Measurements from ENCODE around the gene KCNQ5.
"Not testable (repeated sequence)": the region's sequence is repeated elsewhere in the genome, so short reads cannot be mapped to it uniquely, and the experiment has no call there.

The KCNQ5 gene

DNA sequence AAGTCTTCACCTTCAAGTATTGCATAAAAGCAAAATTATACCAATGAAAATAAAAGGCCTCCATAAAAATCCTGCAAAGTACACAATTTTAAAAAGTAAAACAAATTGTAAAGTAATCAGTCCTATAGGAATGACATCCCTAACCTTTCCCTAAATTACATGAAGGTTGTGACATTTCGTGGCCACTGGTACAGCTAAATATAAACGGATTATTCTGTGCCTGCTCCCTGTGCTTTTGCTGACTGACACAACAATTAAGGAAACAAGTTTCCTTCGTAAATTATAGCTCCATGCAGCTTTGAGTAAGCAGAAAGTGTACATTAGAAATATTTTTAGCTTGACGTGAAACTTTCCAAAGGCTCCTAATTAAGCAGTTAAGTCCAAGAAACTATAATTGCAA, 222.8 kb downstream of the KCNQ5 start:
- DNase-seq (ENCODE audit: low spot score): no peak

DNA sequence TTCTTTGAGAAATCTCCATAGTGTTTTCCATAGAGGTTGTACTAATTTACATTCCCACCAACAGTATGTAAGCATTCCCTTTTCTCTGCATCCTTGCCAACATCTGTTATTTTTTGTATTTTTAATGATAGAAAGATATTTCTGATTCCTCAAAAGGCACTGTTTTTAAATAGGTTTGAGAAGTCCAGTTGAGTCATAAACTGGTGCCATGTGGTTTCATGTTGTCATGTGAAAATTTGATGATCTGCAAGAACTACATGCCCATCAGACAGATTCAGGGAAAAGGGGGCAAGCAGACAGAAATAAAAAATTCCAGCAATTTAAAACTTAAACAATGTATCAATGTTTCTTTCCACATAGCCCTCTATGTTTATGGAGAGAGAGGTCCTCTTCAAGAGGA, 227.5 kb downstream of the KCNQ5 start:
- no peak for DNase-seq (ENCODE audit: low spot score)

DNA sequence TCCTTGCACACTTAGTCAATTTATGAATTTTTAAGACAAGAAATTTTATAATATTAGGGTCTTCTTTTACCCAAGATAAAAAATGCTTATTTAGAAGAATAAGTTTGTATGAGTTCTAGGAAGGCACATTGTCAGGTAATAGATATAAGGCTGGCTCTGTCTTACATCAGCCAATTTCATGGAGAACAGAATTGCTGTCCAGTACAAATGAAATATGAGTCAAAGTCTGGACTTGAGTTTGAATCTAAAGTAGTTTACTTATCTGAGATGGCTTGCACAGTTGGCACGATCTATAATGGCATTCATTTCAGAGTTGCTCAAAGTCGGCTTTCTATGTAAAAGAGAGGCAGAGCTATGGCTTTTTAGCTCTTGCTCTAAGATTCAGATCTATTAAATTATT, 228.2 kb downstream of the KCNQ5 start:
- no peak for DNase-seq (ENCODE audit: low spot score)

DNA sequence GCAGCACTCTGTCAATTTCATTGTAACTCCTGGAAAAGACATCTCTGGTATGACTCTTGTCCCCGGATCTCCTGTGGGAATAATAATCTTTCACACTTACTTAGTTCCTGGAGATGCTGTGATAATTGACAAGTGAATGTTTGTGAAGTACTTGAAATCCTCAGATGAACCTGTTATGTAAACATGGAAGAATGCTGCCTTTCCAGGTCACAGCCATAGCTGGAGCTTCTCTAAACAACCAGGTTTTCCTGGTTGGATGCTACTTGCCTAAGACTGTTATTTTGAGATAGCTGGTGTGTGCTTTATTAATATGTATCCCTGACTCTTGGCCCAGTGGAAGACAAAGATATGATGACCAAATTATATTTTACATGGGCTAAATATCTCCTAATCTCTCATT, 228.6 kb downstream of the KCNQ5 start:
- no peak for DNase-seq (ENCODE audit: low spot score)

DNA sequence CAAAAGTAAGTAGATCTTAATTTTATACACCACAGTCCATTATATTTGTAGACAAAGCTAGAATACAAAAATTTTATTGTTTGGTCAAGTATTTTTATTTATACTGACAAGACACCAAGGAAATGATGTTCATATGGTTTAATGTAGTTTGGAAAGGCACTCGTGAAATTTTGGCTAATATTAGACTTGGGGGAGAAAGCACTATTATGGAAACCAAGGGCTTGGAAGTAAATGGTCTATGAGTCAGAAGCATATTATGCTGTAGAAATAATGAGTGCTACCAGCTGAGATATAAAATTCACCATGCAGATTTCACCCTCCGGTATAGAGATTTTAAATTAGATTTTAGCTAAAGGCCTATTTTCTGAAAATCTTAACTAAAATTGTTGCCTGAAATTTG, 233.6 kb downstream of the KCNQ5 start:
- DNase-seq (ENCODE audit: low spot score): no peak

DNA sequence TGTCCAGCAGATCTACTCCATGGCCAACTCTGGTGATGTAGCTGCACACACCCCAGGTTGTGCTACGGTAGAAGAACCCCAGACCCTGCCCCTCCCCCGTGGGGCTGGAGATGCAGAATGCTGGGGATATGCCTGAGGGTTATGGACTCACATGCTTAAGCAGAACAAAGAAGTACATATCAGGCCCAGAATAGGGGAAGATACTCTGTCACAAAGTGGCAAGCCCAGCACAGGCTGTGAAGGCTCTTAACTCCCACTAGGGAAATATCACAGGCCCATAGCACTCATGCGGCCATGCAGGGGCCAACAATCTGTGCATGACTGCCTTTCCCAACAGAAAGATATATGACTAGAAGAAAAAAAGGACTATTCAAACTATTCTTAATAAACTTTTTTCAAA, 234.9 kb downstream of the KCNQ5 start:
- no peak for DNase-seq (ENCODE audit: low spot score)

DNA sequence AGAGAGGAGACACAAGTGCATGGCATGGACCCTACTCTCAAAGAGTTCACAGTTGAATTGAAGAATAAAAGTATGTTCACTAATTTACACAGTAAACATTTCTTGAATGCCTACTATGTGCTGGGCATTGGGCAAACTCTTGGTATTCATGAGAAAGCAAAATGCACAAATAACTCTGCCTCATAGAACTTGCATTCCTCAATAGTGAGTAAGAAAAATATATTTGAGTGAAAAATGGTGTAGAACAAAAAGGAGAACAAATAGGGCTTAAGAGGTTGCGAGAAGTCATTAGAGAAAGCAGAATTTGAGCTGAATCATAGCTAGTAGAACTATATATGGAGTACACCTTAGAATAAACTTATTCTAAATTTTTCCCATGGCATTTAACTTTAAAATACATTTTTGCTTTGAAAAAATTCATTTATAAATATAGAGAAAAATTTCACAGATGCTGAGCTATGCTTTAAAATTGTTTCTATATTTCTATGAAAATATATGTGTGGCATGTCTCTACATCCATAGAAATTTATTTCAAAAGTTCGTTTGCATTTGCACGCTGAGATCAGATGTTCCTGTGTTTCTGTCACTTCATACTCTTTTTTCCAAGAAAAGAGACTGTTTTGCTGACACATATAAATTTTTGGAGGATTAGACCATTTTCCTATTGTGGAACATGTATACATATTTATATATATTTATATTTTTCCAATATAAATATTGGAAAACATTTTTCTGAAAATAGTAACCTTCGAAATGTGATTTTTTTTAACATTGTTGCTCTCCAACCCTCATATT, 236.1 kb downstream of the KCNQ5 start:
- no peak for DNase-seq (ENCODE audit: low spot score)

DNA sequence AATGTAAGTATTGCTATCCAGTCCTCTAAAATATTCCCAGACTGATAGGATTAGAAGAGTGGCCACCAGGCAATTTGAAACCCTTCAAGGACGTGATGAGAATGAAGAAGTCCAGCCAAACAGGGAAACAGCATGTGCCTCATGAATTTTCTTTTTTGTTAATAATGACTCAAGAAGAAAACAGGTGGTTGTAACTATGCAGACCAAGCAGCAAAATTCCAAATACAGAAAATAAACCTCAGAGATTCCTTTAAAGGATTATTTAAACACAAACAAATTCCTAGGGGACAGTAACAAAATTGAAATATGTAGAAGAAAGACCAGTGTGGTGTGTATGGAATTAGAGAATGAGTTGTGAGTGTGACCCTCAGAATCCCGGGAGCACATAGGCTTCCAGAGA, 239.2 kb downstream of the KCNQ5 start:
- DNase-seq (ENCODE audit: low spot score): no peak

DNA sequence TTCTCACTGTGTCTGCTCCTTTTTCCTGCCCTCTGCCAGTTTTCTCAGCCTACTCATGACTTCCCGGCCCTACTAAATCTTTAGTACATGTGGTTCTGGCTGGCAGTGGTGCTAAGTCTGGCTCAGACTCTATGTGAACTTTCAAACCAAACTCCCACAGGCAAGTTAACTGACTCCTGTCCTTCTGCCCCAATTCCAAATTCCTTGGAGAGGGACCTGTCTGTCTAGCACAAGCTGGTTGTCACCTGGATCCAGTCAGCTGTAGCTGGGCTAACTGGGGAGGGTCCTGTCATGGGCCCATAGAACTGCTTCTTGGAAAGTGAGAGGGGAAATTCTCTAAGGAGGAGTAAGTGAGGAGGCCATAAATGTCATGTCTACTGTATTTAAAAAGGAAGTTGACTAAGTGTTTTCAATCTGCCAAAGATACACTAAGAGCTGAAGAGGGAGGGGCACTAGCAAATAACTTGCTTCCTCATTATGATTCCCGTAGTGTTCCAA, 240.1 kb downstream of the KCNQ5 start:
- DNase-seq (ENCODE audit: low spot score): no peak

DNA sequence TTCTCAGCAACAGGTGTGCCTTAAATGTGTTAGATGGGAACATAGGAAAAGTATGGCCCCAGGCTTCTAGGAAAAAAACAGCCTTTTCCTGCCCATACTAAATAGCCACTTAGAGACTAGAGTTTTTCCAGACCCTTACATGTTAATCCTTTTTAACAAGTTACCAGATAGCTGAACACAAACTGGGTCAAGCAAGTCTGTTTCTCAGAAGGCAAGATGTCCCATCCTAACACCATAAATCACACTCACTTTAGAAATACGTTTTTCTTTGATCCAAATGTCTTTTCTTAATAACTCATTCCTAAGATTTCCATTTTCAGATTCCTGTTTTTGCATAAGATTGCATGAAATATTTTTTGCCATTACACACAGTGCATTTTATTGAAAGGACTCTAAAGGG, 241.3 kb downstream of the KCNQ5 start:
- no peak for DNase-seq (ENCODE audit: low spot score)

DNA sequence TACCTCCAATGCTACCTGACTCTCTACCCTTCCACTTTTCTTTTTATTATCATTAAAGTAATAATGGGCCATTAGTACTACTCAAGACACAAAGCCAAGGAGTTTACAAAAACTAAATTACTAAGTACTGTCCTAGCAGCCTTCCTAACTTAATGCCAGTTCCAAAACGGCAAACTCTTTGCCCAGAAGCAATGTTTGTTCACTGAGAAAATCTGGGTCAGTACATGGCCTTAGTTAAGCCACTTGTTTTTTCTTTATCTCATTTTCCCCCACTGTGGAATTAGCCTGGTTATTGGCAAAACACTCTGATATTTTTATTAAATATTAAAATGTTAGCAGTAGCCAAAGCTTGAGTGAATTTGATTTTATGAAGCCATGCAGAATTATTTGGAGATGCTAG, 242.4 kb downstream of the KCNQ5 start:
- no peak for DNase-seq (ENCODE audit: low spot score)

DNA sequence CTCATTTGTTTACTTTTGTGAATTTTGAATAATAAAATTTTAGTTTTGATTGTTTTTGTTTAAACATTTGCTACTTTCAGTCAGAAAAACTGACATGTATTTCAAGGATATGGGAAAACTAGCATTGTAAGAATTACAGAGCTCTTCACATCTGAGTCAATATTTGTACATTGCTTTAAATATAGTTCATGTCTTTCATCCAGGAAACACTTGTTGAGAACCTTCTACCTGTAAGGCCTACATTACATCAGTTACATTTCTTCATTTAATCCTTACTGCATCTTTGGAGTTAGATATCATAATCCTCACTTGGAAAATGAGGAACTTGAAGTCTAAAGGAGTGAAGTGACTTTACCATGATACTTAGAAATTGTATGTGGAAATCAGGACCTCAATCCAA, 242.9 kb downstream of the KCNQ5 start:
- no peak for DNase-seq (ENCODE audit: low spot score)

DNA sequence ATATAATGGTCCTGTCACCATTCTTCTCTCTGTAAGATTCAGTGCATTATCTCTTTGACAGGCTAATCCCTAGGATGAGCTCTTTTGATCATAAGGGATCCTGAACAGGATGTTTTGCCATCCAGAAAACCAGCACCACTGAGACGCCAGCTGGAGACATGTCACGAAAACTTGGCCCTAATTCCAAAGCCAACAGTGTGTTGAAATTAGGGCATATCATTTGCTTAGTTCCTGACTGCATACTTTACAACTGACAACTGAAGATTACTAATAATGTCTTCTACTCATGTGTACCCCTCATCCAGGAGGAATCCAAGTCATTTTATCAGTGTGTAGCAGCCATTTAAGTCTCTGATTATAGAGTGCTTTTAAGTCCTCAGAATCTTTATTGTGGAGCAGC, 243.6 kb downstream of the KCNQ5 start:
- peak; percentile 36 for DNase-seq (ENCODE audit: low spot score)

DNA sequence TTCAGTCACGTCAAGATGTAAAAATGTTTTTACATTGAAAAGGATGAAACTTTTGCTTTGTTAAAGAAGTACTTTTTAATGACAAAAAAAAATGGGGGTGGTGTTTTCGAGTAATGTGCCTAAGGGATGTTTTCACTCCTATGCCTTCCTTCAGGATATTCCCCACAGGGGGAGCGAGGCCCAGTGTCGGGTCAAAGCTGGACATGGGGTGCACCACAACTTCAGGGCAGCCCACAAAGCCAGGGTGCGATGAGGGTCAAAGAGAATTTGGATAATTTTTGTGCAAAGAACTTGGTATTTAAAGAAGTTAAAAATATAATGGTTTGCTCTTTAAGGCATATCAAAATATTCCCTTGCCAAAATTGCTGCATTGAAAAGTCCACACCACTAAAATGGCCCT, 247.8 kb downstream of the KCNQ5 start:
- no peak for DNase-seq (ENCODE audit: low spot score)

DNA sequence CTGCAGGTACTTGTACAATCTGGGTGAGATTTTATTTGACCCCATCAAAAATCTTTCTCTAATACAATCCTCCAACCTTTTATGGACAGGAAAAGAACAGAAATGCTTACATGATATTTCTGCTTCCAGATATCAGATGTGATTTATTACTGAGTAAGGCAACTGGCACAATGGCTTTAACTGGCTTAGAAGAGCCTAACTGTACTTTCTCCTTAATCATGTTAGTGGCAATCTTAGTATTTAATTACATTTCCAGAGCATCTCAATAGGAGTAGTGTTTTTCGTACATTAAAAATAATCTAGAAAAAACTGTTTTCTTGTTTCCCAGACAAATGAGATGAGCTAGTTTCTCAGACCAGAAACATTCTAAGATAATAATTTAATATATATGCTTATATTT, 251.6 kb downstream of the KCNQ5 start:
- DNase-seq (ENCODE audit: low spot score): no peak

DNA sequence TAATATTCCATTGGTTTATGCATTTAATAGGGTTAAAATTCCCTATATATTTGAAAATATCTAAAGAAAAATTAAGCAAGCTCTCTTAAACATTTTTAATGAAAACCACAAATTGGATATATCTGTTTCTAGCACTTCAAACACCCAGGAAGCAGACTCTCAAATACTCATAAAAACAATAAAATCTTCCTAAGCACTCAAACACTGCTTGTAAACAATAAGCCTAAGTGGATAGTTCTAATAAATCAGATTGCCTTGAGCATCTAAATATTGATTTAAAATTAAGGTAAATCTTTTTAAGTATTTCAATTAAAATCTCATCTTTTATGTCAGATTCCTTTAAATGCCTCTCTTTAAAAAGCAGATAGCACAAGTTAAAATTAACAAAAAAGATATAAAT, 254.4 kb downstream of the KCNQ5 start:
- no peak for DNase-seq (ENCODE audit: low spot score)

DNA sequence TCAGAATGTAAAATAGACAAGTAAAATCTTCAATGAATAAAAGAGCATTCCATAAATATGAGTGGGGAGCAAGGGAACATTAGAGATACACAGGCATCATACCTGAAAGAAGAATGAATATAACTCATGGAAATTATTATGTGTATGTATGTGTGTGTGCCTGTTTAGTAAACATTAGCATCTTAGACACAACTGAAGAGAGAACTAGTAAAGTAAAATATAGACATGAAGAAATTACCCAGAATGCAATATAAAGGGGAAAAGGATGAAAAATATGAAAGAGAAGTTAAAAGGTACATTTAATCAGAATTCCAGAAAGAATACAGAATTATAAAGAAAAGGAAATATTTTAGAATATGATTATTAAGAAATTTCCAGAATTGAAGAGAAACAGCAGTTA, 264.3 kb downstream of the KCNQ5 start:
- no peak for DNase-seq (ENCODE audit: low spot score)

DNA sequence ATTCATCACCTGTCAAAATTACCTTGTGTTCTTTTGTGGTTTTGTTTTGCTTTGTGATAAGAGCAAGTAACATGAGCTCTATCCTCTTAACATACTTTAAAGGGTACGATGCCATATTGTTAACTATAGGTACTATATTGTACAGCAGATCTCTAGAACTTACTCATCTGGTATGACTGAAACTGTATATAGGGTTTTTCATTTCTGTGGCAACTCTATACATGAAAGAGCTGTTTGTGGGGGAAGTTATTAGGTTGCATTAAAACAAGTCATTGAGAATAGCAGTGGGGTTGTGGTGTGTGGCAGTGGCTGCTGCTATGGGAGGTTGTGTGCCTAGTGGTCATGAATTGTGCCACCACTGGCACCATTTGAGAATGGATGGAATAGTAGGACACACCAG, 268.4 kb downstream of the KCNQ5 start:
- no peak for DNase-seq (ENCODE audit: low spot score)

DNA sequence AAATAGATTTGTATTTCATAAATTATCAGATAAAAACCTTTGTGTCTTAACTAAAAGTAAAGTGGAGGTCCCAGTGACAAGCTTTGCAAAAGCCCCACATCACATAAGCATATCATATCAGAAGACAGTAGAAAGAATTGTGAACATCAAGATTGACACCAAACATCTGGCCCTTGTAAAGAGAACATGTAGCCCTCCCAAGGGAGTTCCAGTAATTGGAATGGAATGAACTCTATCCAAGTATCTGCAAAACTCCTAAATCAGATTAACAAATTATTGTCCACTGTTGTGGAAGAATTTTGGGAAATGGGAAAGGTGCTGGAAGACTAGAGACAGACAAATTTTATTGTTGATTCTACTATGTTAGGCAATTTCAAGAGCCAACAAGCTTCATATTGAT, 268.8 kb downstream of the KCNQ5 start:
- no peak for DNase-seq (ENCODE audit: low spot score)

DNA sequence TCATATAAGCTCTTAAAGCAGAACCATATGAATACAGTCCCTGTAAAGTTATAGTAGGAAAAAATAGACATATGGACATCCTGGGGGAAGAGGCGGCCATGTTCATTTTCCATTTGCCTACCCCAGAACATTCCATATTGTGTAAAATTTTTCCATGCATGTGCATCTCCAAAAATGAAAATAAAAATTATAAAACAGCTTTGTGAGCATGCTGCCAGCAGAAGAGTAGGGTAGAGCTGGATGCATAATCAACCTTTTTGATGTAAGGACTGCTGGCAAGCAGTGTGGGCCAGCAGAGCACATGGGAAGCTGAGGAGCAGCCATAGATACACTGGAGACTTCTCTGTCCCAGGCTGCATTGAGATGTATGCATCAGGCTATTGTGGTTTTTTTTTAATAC, 271.0 kb downstream of the KCNQ5 start:
- DNase-seq (ENCODE audit: low spot score): no peak

DNA sequence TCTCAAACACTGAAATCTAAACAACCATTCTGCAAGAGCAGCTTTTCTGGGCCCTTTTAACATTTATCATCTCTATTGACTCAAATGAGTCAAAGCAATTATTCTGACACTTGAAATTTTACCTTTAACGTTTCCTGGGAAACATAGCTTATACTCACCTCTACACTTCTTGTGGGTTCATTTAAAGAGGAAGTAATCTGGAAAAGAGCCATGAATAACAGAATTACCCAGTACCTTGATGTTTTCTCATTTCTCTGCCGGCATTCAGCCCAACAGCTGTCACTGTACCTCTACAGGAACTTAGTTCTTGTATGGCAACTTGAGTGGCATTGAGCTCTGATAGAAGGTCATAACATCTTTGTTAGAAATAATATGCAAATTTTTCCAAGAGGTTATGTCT, 272.2 kb downstream of the KCNQ5 start:
- DNase-seq (ENCODE audit: low spot score): no peak

DNA sequence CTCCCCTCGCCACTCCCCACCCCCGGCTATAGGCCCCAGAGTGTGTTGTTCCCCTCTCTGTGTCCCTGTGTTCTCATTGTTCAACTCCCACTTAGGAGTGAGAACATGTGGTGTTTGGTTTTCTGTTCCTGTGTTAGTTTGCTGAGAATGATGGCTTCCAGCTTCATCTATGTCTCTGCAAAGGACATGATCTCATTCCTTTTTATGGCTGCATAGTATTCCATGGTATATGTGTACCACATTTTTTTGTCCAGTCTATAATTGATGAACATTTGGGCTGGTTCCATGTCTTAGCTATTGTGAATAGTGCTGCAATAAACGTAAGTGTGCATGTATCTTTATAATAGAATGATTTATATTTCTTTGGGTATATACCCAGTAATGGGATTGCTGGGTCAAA, 276.4 kb downstream of the KCNQ5 start:
- DNase-seq (ENCODE audit: low spot score): not testable (repeated sequence)

DNA sequence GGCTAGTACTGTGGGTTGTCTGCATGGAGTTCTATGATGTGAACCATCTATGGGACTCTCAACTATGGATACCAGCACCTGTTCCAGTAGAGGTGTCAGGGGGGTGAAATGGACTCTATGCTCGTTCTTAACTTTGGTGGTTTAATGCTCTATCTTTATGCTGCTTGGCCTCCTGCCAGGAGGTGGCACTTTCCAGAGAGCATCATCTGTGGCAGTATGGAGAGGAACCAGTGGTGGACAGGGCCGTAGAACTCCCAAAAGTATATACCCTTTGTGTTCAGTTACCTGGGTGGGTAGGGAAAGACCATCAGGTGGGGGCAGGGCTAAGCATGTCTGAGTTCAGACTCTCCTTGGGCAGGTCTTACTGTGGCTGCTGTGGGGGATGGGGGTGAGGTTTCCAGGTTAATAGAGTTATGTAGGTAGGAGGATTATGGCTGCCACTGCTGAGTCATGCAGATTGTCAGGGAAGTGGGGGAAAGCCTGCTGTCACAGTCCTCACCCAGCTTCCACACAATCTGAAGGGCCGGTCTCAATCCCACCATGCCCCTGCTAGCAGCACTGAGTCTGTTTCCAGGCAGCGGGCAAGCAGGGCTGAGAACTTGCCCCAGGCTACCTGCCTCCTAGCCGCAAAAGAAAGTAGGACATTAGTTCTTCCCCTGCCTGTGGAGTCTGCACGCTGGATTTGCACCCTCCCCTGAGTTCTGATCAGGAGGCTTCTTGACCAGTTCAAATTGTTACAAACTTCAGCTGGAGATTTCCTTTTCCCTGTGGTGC, 284.0 kb downstream of the KCNQ5 start:
- DNase-seq (ENCODE audit: low spot score): no peak
